CD1c-positive myeloid dendritic cell (primary cell): Measurements from ENCODE around the gene SLC66A2.

ENCODE experiments used
- DNase-seq: peaks from one replicate; pipeline ENCODE4 v3.0.0-alpha.2; 2016; ENCODE audit errors: extremely low spot score

The SLC66A2 gene

DNA sequence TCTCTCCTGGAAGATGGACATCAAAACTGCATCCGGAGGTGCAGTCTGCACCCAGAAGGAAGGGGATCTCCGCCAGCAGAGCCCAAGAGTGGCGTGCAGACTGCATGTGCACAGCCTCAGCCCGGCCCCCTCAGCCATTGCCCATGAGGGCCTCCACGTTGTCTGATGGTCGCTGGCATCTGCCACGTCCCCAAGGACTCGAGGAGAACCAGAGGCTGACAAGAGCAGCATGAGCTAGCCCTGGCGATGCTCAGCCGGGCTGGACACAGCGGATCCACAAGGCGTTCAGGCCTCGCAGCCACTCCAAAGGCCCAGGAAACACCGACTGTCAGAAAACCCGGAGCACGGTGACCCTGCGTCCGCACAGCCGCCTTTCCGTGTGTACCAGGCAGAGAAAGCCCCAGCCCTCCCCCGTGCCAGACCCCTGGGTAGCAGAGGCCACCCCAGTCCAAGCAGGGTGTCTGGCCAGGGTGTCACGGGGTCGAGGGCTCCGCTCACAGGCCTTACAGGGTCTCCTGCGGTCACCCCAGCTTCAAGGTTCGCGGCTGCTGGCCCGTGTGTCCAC is 48.3 kb downstream of the SLC66A2 start:
- DNase-seq: no peak

GRCh38 chr18:79902640-79903039 is 48.8 kb downstream of the SLC66A2 start:
- no peak for DNase-seq

DNA sequence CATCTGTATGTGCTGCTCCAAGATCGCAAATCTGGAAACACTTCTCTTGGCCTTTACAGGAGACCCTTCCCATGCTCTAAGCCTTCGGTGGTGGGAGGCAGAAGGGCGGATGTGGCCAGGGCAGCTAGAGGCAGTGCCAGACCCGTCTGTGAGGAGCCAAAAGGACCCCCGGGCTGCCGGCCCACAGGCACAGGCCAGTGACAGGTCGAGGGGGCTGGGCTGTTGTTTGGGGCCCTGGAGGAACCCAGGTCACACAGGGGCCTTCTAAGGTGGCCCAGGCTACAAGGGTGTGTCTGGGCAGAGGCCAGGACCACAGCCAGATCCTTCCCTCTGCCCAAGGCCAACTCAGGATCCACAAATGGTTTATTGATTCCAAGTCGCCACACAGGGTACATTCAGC is 49.4 kb downstream of the SLC66A2 start:
- DNase-seq: no peak

- no peak for DNase-seq
These were observed 49.8 kb downstream of the SLC66A2 start for GRCh38 chr18:79901665-79902064.

DNA sequence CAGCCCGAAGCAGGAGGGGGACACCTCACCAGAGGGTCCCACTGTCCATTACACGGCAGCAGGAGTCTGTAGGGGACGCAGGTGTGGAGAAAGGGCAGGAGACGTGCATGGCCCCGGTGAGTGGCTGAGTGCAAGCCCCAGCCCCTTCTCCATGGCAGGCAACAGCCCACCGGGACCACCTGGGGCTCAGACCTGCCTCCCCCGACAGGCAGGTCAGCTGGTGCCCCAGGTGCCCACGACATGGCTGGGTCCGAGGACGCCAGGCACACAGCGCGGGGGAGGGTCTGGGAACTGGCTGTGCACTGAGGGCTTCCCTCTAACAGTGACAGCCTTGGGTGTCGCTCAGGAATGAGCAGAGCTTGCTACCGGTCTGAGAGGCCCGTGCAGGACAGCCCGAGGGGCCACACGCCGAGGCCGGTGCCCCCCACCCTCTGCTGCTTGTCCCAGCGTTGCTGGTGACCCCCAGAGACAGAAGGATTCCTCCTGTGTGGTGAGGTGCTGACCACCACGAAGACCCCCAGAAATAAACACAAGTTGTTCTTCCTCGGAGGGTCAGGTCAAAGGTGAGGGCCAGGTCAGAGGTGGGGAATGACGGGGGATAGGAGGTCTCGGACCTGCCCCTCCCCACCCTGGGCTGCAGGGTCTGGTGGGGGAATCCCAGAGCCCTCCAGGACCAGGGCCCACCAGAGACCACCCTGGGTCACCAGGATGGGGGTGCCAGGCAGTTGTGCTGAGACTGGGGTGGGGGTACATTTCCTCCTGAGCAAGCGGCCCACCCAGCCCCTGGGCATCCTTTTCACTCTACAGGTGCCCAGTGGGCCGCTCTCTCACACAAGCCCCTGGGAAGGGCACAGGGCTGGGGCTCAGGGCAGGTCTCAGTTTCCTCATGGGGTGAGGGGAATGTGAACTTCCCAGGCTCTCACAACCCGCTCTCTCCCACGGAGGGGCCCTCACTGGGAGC is 50.6 kb downstream of the SLC66A2 start:
- no peak for DNase-seq

- no peak for DNase-seq
These were observed 51.6 kb downstream of the SLC66A2 start for GRCh38 chr18:79899609-79900445.

DNA sequence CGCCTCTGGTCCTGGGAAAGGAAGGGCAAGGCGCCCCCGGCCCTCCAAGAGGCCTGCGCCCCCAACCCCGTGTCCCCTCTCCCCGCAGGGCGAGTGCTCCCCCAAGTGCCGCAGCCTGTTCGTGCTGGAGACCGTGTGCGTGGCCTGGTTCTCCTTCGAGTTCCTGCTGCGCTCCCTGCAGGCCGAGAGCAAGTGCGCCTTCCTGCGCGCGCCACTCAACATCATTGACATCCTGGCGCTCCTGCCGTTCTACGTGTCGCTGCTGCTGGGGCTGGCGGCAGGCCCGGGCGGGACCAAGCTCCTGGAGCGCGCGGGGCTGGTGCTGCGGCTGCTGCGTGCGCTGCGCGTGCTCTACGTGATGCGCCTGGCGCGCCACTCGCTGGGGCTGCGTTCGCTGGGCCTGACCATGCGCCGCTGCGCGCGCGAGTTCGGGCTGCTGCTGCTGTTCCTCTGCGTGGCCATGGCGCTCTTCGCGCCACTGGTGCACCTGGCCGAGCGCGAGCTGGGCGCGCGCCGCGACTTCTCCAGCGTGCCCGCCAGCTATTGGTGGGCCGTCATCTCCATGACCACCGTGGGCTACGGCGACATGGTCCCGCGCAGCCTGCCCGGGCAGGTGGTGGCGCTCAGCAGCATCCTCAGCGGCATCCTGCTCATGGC is 52.4 kb downstream of the SLC66A2 start:
- no peak for DNase-seq

DNA sequence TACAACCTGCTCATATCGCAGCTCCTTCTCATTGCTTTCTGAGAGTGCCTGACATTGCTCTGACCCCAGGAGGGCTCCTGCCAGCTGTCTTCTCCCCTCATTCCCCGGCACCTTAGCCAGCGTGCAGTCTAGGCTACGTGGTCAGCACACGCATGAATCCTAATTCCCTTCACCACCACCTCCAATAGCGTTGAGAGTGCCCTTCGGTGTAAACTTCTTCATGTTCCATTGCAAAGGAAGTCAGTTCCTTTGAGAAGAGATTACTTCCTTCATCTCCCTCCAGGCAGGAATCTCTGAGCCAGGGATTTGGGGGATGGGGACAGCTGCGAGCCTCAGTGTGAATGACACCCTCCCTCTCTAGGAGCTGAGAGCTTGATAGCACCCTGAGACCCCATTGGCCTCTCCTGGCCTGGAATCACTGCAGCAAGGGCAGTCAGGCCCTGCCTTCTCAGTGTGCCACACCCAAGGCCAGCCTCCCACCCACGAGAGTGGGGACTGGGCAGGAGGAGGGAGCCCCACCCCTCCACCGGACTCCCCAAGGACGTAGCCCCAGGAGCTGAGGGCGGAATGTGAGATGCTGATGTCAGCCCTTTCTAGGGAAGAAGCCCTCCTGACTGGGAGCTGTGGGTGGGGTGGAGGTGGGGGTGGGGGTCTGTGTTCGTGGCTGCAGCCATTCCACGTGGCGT is 53.4 kb downstream of the SLC66A2 start:
- DNase-seq: no peak

- no peak for DNase-seq
These were observed 54.7 kb downstream of the SLC66A2 start for GRCh38 chr18:79896738-79897137.

GRCh38 chr18:79890674-79891073 is 60.8 kb downstream of the SLC66A2 start:
- no peak for DNase-seq

DNA sequence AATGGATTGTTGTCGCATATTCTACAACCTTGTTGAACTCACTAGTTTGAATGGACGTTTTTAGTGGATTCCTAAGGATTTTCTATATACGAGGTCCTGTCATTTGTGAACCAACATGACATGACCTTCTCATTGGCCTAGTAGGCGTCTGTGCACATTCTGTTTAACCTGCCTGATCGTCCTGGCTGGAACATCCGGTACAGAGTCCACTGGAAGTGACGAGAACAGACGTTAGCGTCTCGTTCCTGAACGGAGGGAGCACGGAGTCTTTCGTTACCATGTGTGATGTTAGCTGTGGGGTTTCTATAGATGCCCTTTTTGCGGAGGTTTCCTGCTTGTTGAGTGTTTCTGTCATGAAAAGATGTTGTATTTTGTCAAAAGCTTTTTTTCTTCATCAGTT is 61.9 kb downstream of the SLC66A2 start:
- DNase-seq: no peak

- no peak for DNase-seq
These were observed 63.4 kb downstream of the SLC66A2 start for GRCh38 chr18:79888016-79888415.

GRCh38 chr18:79887181-79888000 is 64.1 kb downstream of the SLC66A2 start:
- DNase-seq: no peak

GRCh38 chr18:79884963-79885728 is 66.3 kb downstream of the SLC66A2 start:
- DNase-seq: no peak

GRCh38 chr18:79884294-79884962 is 67.0 kb downstream of the SLC66A2 start:
- DNase-seq: no peak

GRCh38 chr18:79883461-79884293 is 67.8 kb downstream of the SLC66A2 start:
- DNase-seq: no peak

DNA sequence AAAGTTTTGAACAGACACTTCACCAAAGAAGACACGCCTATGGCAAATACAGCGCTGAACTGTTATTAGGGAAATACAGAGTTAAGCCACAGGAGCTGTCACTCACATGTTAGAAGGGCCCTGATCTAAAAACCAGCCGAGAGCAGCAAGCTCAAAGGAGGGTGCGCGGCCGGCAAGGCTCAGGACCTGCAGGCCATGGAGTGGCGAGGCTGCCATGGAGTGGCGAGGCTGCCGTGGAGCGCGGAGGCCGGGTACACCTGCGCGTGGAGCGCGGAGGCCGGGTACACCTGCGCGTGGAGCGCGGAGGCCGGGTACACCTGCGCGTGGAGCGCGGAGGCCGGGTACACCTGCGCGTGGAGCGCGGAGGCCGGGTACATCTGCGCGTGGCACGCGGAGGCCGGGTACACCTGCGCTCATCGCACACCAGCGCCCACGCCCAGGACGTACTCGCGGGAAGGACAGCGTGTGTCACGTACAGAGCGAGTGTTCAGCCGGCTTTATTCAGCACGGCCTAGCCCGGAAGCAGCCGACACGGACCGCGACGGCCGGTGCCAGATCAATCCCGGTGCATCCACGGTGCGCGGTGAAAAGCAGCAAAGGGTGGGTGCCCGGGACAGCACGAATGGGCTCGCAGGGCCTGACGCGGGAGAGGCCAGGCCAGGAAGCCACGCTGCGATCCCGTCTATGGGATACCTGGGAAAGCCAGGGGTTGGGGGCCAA is 68.8 kb downstream of the SLC66A2 start:
- DNase-seq: no peak
